A673 (cell line): Measurements from ENCODE around the gene EGFR. TPM values are rescaled to one million over a fixed set of nuclear protein-coding genes. Genes with fewer than 3 reads are reported as not detected.
"Not testable (repeated sequence)": the region's sequence is repeated elsewhere in the genome, so short reads cannot be mapped to it uniquely, and the experiment has no call there.

Experiments used
- BruUV-seq: library from RNA; stranded (reverse); fragments of 400-500 nt; replicated peaks from 2 replicates; lab custom pipeline; 2021; lab: Mats Ljungman, UMichigan
- CTCF ChIA-PET: fragments of 300-600 bp; sonication (Branson Sonifier 250); formaldehyde crosslinking; loops from one replicate; lab custom pipeline; 2022; ENCODE audit warnings: antibody characterized with exemption; lab: Charles Lee
- POLR2A ChIA-PET: fragments of 300-600 bp; sonication (Branson Sonifier 250); formaldehyde crosslinking; loops from one replicate; lab custom pipeline; 2022; ENCODE audit warnings: antibody characterized with exemption; ENCODE audit not compliant: low non-redundant PET; lab: Charles Lee
- DNase-seq: peaks from one replicate; pipeline ENCODE4 v3.0.0-alpha.2; 2015; ENCODE audit warnings: low spot score
- H3K27ac ChIP-seq: fragments of 200-600 bp; sonication (generic); 2 replicates; pipeline ENCODE4 v1.5.1; 2016; ENCODE audit warnings: mixed run types, low read depth, mild to moderate bottlenecking, mixed read lengths, antibody characterized with exemption, low read length; ENCODE audit not compliant: poor library complexity, severe bottlenecking
- H3K27me3 ChIP-seq: fragments of 200-600 bp; sonication (generic); replicated peaks from 2 replicates; pipeline ENCODE4 v1.6.1; 2017; ENCODE audit warnings: mixed run types, low read depth, mild to moderate bottlenecking, mixed read lengths, antibody characterized with exemption, low read length; ENCODE audit not compliant: insufficient read depth, poor library complexity
- H3K36me3 ChIP-seq: fragments of 200-600 bp; sonication (generic); 2 replicates; pipeline ENCODE4 v1.6.1; 2016; ENCODE audit warnings: mixed run types, mild to moderate bottlenecking, mixed read lengths, antibody characterized with exemption, low read length; ENCODE audit not compliant: insufficient read depth, poor library complexity, severe bottlenecking
- H3K4me1 ChIP-seq: fragments of 200-600 bp; sonication (generic); 2 replicates; pipeline ENCODE4 v1.6.1; 2017; ENCODE audit warnings: mixed run types, mild to moderate bottlenecking, mixed read lengths, antibody characterized with exemption, low read length; ENCODE audit not compliant: insufficient read depth, poor library complexity, severe bottlenecking
- H3K4me3 ChIP-seq: fragments of 200-600 bp; sonication (generic); 2 replicates; pipeline ENCODE4 v1.5.1; 2016; ENCODE audit warnings: low read depth, mixed run types, mild to moderate bottlenecking, mixed read lengths, low read length; ENCODE audit not compliant: poor library complexity, severe bottlenecking
- H3K9me3 ChIP-seq: fragments of 200-600 bp; sonication (generic); 2 replicates; pipeline ENCODE4 v1.6.1; 2016; ENCODE audit warnings: mixed run types, low read depth, mild to moderate bottlenecking, mixed read lengths, antibody characterized with exemption, low read length; ENCODE audit not compliant: poor library complexity, severe bottlenecking
- CTCF ChIP-seq: fragments of 300-800, 200-600 bp; sonication (generic); conservative IDR thresholded peaks from 2 replicates; pipeline ENCODE4 v1.5.1; 2017; ENCODE audit warnings: low read depth, mild to moderate bottlenecking, antibody characterized with exemption, low read length, moderate library complexity, mixed read lengths
- EZH2 ChIP-seq: fragments of 200-600 bp; sonication (generic); IDR thresholded peaks from 2 replicates; pipeline ENCODE4 v1.6.1; 2017; ENCODE audit warnings: borderline replicate concordance, low read depth, mild to moderate bottlenecking, mixed read lengths, antibody characterized with exemption, low read length; ENCODE audit not compliant: poor library complexity, severe bottlenecking
- intact Hi-C: fragments of 100-400 bp; cut with micrococcal nuclease; formaldehyde crosslinking; loops from one replicate; pipeline ENCODE4 v1.10.0; 2022; ENCODE audit not compliant: unreplicated experiment
- total RNA-seq: library from RNA; stranded (reverse); gene quantifications from 2 replicates; pipeline ENCODE4 v1.2.3, GENCODE V29; 2021

The EGFR gene
- total RNA-seq, 1 experiment from 2014 or later = 0.84 TPM

GRCh38 chr7:55165176-55165861 lies 146.5 kb downstream of the EGFR start:
- Histone ChIP-seq H3K27me3 (no peaks in the 10 kb centered on the region), H3K36me3 (no peaks in the 10 kb centered on the region), H3K4me1 (no peaks in the 10 kb centered on the region), H3K4me3 (no peak overlapping the region), H3K9me3 (no peaks in the 10 kb centered on the region), H3K27ac (no peak overlapping the region)
- POLR2A ChIA-PET = interaction anchor here (0.6 kb wide), 1 partner anchor 126 kb away, joined by 3 read pairs; no protein-coding TSS in a partner anchor
- intact Hi-C loops = no loop called here
- DNase-seq = no peak
- TF ChIP-seq CTCF (no peak), EZH2 (no peak)
- no TSS peak for BruUV-seq
- CTCF ChIA-PET = no interaction called here

GRCh38 chr7:55167296-55167695 lies 148.5 kb downstream of the EGFR start:
- intact Hi-C loops, BruUV-seq, DNase-seq, H3K4me3 ChIP-seq, CTCF ChIA-PET, H3K27ac ChIP-seq, H3K36me3 ChIP-seq, H3K27me3 ChIP-seq, H3K9me3 ChIP-seq, POLR2A ChIA-PET, H3K4me1 ChIP-seq: not testable (repeated sequence)

- no peaks in the 10 kb centered on the region for H3K36me3 ChIP-seq
- CTCF ChIA-PET = no interaction called here
Observed at GRCh38 chr7:55170335-55171069, 151.7 kb downstream of the EGFR start.

More at GRCh38 chr7:55170335-55171069, 151.7 kb downstream of the EGFR start:
- BruUV-seq = no TSS peak
- Histone ChIP-seq H3K9me3 (no peaks in the 10 kb centered on the region), H3K4me3 (no peak overlapping the region), H3K27ac (no peak overlapping the region), H3K27me3 (no peaks in the 10 kb centered on the region), H3K4me1 (no peaks in the 10 kb centered on the region)
- POLR2A ChIA-PET = no interaction called here
- DNase-seq = no peak
- intact Hi-C loops = no loop called here
- no peak for TF ChIP-seq CTCF
- TF ChIP-seq EZH2 = no peak
